ENCODE data around the gene DNASE1L3. TPM values are rescaled to one million over a fixed set of nuclear protein-coding genes. Genes with fewer than 3 reads are reported as not detected.

The DNASE1L3 gene
- total and polyA plus RNA-seq, 2 of the 8 experiments (the other 6 are each of a cell fraction or from before 2014, with no cell fraction given) = not detected

GRCh38 chr3:58179235-58180098 is 31.3 kb downstream of the DNASE1L3 start:
- H3K23ac ChIP-seq (ENCODE audit: insufficient read length) = no peak overlapping the region
- no peak overlapping the region for H3K9ac ChIP-seq (replicated peaks in 1 of 4; ENCODE audit: extremely low read depth in 1 of 4, low read depth in 3 of 4, low read length in 3 of 4)
- H2AK5ac ChIP-seq (ENCODE audit: low read depth, low read length) = no peak overlapping the region
- H4K20me1 ChIP-seq (replicated peaks in 1 of 2; ENCODE audit: control insufficient read depth in 1 of 2, insufficient read depth in 2 of 2, low read length in 2 of 2) = no peaks in the 10 kb centered on the region
- no peak overlapping the region for H2BK20ac ChIP-seq (ENCODE audit: low read length)
- H3K4ac ChIP-seq (replicated peaks; ENCODE audit: insufficient read length, low read depth, low read length) = no peak overlapping the region
- no peaks in the 10 kb centered on the region for H3K79me1 ChIP-seq (ENCODE audit: low read depth, low read length)
- CTCF ChIA-PET (ENCODE audit: partially characterized antibody) = interaction anchor here (1.0 to 4.3 kb wide), 16 partner anchors 9 to 205 kb away, joined by 3 to 44 read pairs (median 10); partner anchors contain the start of genes HTD2 and RPP14
- H3K56ac ChIP-seq (replicated peaks; ENCODE audit: insufficient read length, low read depth, low read length) = no peak overlapping the region
- no peak overlapping the region for H3K27ac ChIP-seq (ENCODE audit: low read depth, low read length)
- FAIRE-seq (no peak), DNase-seq (ENCODE audit: low read depth in 1 of 2, low spot score in 2 of 2) (no peak)
- no peaks in the 10 kb centered on the region for H3K79me2 ChIP-seq (ENCODE audit: control insufficient read depth in 1 of 2, insufficient read depth in 2 of 2, low read length in 2 of 2)
- no peak overlapping the region for H4K8ac ChIP-seq (ENCODE audit: extremely low read depth, insufficient read depth, low read length)
- WGBS, 2 experiments (ENCODE audit: extremely low coverage in 1 of 2, insufficient coverage in 1 of 2, insufficient read length in 1 of 2, insufficient replicate concordance in 2 of 2, low coverage in 1 of 2, low lambda C conversion rate in 2 of 2, missing lambda C conversion rate in 1 of 2) = 83% methylated on average over 13 of the region's 13 CpGs; no CpG with 5 or more reads in 1 of the 2 experiments
- H2AFZ ChIP-seq (ENCODE audit: low read length) = no peak overlapping the region
- H3K4me1 ChIP-seq (replicated peaks in 1 of 4; ENCODE audit: control insufficient read depth in 3 of 4, insufficient read depth in 4 of 4, low read length in 3 of 4) = peaks cover 4 to 12% (median 5%) of the 10 kb centered on the region in 4 experiments; a peak in 5 of 7 replicates
- H3K27me3 ChIP-seq (replicated peaks in 1 of 4; ENCODE audit: control insufficient read depth in 3 of 4, extremely low read depth in 1 of 4, insufficient read depth in 3 of 4, low read length in 3 of 4) = peaks cover 0 to 6% (median 2%) of the 10 kb centered on the region in 4 experiments; a peak in 2 of 7 replicates
- H2BK120ac ChIP-seq (replicated peaks; ENCODE audit: low read depth, low read length) = no peak overlapping the region
- H3K18ac ChIP-seq (ENCODE audit: extremely low read depth, low read length) = no peak overlapping the region
- no peak overlapping the region for H3K4me3 ChIP-seq (ENCODE audit: extremely low read depth in 1 of 4, insufficient read depth in 2 of 4, low read depth in 3 of 4, low read length in 4 of 4)
- no peak overlapping the region for H4K91ac ChIP-seq (replicated peaks; ENCODE audit: insufficient read length, low read length)
- POLR2A ChIA-PET (ENCODE audit: partially characterized antibody) = interaction anchor here (0.6 to 2.3 kb wide), 3 partner anchors 127 to 137 kb away, joined by 3 to 11 read pairs (median 3); partner anchors contain the start of genes HTD2 and RPP14
- H3K9me3 ChIP-seq (ENCODE audit: insufficient read depth in 2 of 2, low read depth in 1 of 2, low read length in 1 of 2) = no peaks in the 10 kb centered on the region
- no peak for TF ChIP-seq KDM1A (IDR thresholded peaks at IDR 0.05; ENCODE audit: borderline replicate concordance, low read length)
- no peak for TF ChIP-seq USF2 (IDR thresholded peaks at IDR 0.05; ENCODE audit: low read length)
- TF ChIP-seq GTF2F1 (IDR thresholded peaks at IDR 0.05; ENCODE audit: borderline replicate concordance, low read depth, low read length) = no peak
- no peak for TF ChIP-seq RXRA (IDR thresholded peaks at IDR 0.05; ENCODE audit: insufficient read depth, low read depth, low read length)
- no peak for TF ChIP-seq YY1 (IDR thresholded peaks at IDR 0.05; ENCODE audit: low read depth, low read length)
- TF ChIP-seq ATF3 (IDR thresholded peaks at IDR 0.05; ENCODE audit: insufficient read depth, low read depth, low read length) = no peak
- TF ChIP-seq POLR2A (IDR thresholded peaks at IDR 0.05; ENCODE audit: control extremely low read depth in 1 of 2, low read depth in 2 of 2, low read length in 2 of 2) = no peak
- TF ChIP-seq JUN (IDR thresholded peaks at IDR 0.05; ENCODE audit: low read depth, low read length) = no peak
- TF ChIP-seq CTBP2 (IDR thresholded peaks at IDR 0.05; ENCODE audit: borderline replicate concordance, insufficient read depth, insufficient read length, low read length) = no peak
- H2BK5ac ChIP-seq (ENCODE audit: low read depth, low read length) = no peak overlapping the region
- H4K5ac ChIP-seq (ENCODE audit: insufficient read length, low read depth, low read length) = no peak overlapping the region
- H3K4me2 ChIP-seq (ENCODE audit: insufficient read depth in 1 of 2, low read depth in 2 of 2, low read length in 2 of 2) = no peak overlapping the region
- H2BK15ac ChIP-seq (ENCODE audit: low read length) = no peak overlapping the region
- no peak overlapping the region for H3K14ac ChIP-seq (ENCODE audit: insufficient read length)
- no peaks in the 10 kb centered on the region for H3K36me3 ChIP-seq (ENCODE audit: control insufficient read depth in 2 of 4, insufficient read depth in 4 of 4, low read length in 3 of 4)
- no peaks in the 10 kb centered on the region for H3K23me2 ChIP-seq (ENCODE audit: low read depth, low read length)
- no peak overlapping the region for H2BK12ac ChIP-seq (ENCODE audit: low read depth, low read length)

Measured in H1 (cell line).